BE2C (cell line): Measurements from ENCODE around the gene BTN1A1.

Source experiments
- DNase-seq: peaks from one replicate; pipeline ENCODE4 v3.0.0-alpha.2; 2020
- H3K27me3 ChIP-seq: fragments of 250-450 bp; sonication (Bioruptor Pico); 2 replicates; pipeline ENCODE4 v1.5.1; 2020; ENCODE audit warnings: mild to moderate bottlenecking
- H3K36me3 ChIP-seq: fragments of 250-450 bp; sonication (Bioruptor Pico); 2 replicates; pipeline ENCODE4 v1.5.1; 2020; ENCODE audit warnings: mild to moderate bottlenecking
- H3K4me1 ChIP-seq: fragments of 250-450 bp; sonication (Bioruptor Pico); 2 replicates; pipeline ENCODE4 v1.5.1; 2020
- H3K4me3 ChIP-seq: 2 replicates; pipeline ENCODE4 v1.5.1; 2011; ENCODE audit warnings: low read depth, low read length
- H3K9me3 ChIP-seq: fragments of 250-450 bp; sonication (Bioruptor Pico); 2 replicates; pipeline ENCODE4 v1.5.1; 2020
- CTCF ChIP-seq: IDR thresholded peaks from 2 replicates; pipeline ENCODE4 v1.5.1; 2012; ENCODE audit warnings: mild to moderate bottlenecking, low read depth, low read length

Gene BTN1A1

GRCh38 chr6:26533532-26533931, 33.4 kb downstream of the BTN1A1 start:
- H3K4me3 ChIP-seq = peak overlapping the region; percentile 93
- DNase-seq = no peak
- no peaks in the 10 kb centered on the region for H3K4me1 ChIP-seq
- no peak for TF ChIP-seq CTCF
- H3K9me3 ChIP-seq = no peaks in the 10 kb centered on the region
- H3K27me3 ChIP-seq = no peaks in the 10 kb centered on the region
- H3K36me3 ChIP-seq = no peaks in the 10 kb centered on the region

DNA sequence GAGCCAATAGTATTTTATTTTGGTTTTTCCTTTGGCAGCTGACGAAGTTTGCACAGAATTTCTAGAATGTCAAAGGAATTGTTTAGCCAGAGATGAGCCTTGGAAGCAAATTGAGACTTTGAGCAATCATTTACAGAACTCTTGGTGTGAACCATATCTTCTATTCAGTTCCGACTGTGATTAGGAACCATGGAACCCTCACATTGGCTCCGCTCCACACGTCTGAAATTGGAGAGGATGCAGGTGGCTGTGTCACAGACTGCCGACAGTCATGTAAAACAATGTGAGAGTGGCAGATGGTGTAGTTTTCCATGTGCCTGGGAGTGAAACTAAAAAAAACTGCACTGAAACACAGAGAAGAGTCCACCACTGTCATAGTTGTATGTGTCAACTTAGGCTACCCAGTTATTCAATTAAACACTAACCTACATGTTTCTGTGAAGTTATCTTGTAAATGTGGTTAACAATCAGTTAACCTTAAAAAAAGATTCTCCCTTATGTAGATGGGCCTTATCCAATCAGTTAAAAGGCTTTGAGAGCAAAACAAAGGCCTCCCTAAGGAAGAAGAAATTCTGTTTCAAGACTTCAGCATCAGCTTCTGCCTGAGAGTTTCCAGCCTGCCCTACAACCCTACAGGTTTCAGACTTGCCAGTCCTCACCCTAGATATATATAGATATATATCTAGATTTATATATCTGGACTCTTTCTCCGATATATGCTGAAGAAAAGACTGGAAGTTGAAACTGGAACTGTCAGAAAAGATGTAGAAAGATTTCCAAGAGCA, 34.8 kb downstream of the BTN1A1 start:
- H3K4me3 ChIP-seq = no peak overlapping the region
- no peaks in the 10 kb centered on the region for H3K9me3 ChIP-seq
- TF ChIP-seq CTCF = no peak
- no peaks in the 10 kb centered on the region for H3K36me3 ChIP-seq
- DNase-seq = no peak
- H3K4me1 ChIP-seq = no peaks in the 10 kb centered on the region
- H3K27me3 ChIP-seq = no peaks in the 10 kb centered on the region

GRCh38 chr6:26536571-26537159, 36.6 kb downstream of the BTN1A1 start:
- DNase-seq = peak; percentile 50
- Histone ChIP-seq H3K27me3 (no peaks in the 10 kb centered on the region), H3K4me3 (peak overlapping the region; percentile 80), H3K9me3 (no peaks in the 10 kb centered on the region), H3K4me1 (no peaks in the 10 kb centered on the region), H3K36me3 (peaks cover 5% of the 10 kb centered on the region; the same call in 1 of the 2 replicates)
- TF ChIP-seq CTCF = no peak

- H3K4me3 ChIP-seq = peak overlapping the region; percentile 80
- TF ChIP-seq CTCF = no peak
- no peaks in the 10 kb centered on the region for H3K4me1 ChIP-seq
- no peaks in the 10 kb centered on the region for H3K27me3 ChIP-seq
- H3K36me3 ChIP-seq = peaks cover 5% of the 10 kb centered on the region; the same call in 1 of the 2 replicates
- no peaks in the 10 kb centered on the region for H3K9me3 ChIP-seq
- peak; percentile 93 for DNase-seq
These were observed 37.2 kb downstream of the BTN1A1 start for GRCh38 chr6:26537160-26537845.

DNA sequence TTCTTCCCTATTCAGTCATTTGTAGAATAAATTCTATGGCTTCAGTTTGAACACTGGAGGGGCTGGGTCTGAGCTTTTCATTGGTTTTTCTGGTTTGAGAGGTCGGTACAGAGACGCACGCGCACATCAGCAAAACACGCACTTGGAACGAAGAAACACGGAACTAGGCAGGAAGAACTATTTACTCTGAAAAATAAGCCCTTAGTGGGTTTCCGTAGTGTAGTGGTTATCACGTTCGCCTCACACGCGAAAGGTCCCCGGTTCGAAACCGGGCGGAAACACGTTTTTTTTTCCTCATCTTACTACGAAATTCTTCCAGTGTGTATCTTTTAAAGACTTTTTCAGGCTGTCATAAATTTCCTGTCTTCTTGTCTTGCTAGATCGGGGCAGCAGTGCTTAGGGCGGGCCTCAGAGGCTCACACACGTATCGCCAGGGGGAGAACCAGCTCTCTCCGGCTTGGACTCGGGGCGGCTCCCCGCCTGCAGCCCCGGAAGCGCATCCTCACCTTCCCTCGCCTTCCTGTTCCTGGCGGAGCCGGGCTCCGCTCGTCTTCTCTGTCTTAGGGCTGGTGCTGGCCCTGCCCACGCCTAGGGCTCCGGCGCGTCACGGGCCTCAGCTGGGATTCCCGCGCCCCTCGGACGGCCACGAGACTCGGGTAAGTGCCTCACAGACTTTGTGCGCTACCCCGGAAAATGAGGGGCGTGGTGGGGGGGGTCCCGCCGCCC, 37.9 kb downstream of the BTN1A1 start, which contains the start of gene HMGN4:
TSS of gene HMGN4 (plus strand) at position 521 of the 726 bp plus-strand sequence. CDS start 6,841 bp downstream, outside the sequence.
- peak; percentile 90 for DNase-seq
- no peaks in the 10 kb centered on the region for H3K4me1 ChIP-seq
- H3K27me3 ChIP-seq = no peaks in the 10 kb centered on the region
- peaks cover 7% of the 10 kb centered on the region; the same call in 1 of the 2 replicates for H3K36me3 ChIP-seq
- TF ChIP-seq CTCF = peak; percentile 10; the same call in 1 of the 2 replicates
- no peaks in the 10 kb centered on the region for H3K9me3 ChIP-seq
- H3K4me3 ChIP-seq = peak within 1 kb of the TSS; percentile 80
